ENCODE data around the gene FAR1.

Gene FAR1

GRCh38 chr11:13778345-13778744 is 109.9 kb downstream of the FAR1 start:
- DNase-seq: no peak

DNA sequence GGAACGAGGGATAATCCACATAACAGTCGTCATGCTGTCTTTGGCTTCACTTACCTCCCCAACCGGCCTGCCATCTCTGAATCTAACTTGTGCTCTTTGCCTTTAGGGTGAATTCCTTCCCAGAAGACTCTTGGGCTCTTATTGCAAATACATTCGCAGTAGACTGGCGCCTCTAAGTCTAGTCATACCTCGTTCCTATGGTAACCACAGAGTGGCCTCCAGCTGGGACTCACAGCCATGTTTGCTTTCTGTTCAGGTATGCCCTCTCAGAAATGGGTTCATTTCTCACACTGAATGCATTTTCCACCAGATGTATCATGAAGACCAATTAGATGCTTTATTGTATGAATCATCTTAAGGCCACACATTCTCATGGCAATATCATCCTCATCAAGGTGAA is 112.7 kb downstream of the FAR1 start:
- DNase-seq: no peak

Data from CD4-positive, alpha-beta T cell treated with Interleukin-6 for 4 hours (primary cell).